Measurements from ENCODE around the gene DUSP14. TPM values are rescaled to one million over a fixed set of nuclear protein-coding genes. Genes with fewer than 3 reads are reported as not detected.

Gene DUSP14
- total and polyA plus RNA-seq, 9 of the 15 experiments (the other 6 are each of a cell fraction or from before 2014, with no cell fraction given), result 20.2 to 74.0 (median 31.8) TPM

GRCh38 chr17:37519251-37519985 is 29.7 kb downstream of the DUSP14 start (continued):
- TF ChIP-seq YY1 (IDR thresholded peaks at IDR 0.05; ENCODE audit: borderline replicate concordance in 1 of 3, control insufficient read depth in 1 of 3, extremely low read depth in 1 of 3, insufficient read depth in 3 of 3, insufficient read length in 1 of 3, insufficient replicate concordance in 2 of 3, low read depth in 1 of 3, low read length in 2 of 3) (no peak), IRF9 (tag; IDR thresholded peaks at IDR 0.05) (no peak), HDAC2 (IDR thresholded peaks at IDR 0.05) (no peak), ZNF212 (CRISPR knock-in tag; IDR thresholded peaks at IDR 0.05) (no peak), TEAD1 (CRISPR knock-in tag; IDR thresholded peaks at IDR 0.05) (no peak)

- H3K4me1 ChIP-seq (replicated peaks in 1 of 2; ENCODE audit: control insufficient read depth in 2 of 2, insufficient read depth in 2 of 2, low read length in 2 of 2), result peaks cover 0 to 14% of the 10 kb centered on the region in 2 experiments; a peak in 4 of 5 replicates
- H4K20me1 ChIP-seq (replicated peaks; ENCODE audit: control insufficient read depth, insufficient read depth, low read length), result no peaks in the 10 kb centered on the region
- peaks cover 56% of the 10 kb centered on the region; the same call in 2 of the 3 replicates for H3K36me3 ChIP-seq (ENCODE audit: control insufficient read depth, insufficient read depth, low read length)
- intact Hi-C loops (cut with micrococcal nuclease), result no loop called here
- H3K9me1 ChIP-seq (ENCODE audit: control insufficient read depth, insufficient read depth, low read length), result no peaks in the 10 kb centered on the region
- no peak overlapping the region for H2AFZ ChIP-seq (ENCODE audit: low read depth, low read length)
- 72% methylated on average over 7 of the region's 8 CpGs for WGBS (ENCODE audit: insufficient coverage, low coverage, missing lambda C conversion rate)
- ATAC-seq, result peak; percentile 73
- DNase-seq (ENCODE audit: extremely low read depth in 1 of 4, low spot score in 3 of 4), result peak in 1 of 4 experiments; percentile 18
- in situ Hi-C loops (cut with MboI), result no loop called here
- H3K27me3 ChIP-seq (ENCODE audit: control insufficient read depth in 2 of 2, insufficient read depth in 2 of 2, low read length in 2 of 2), result no peaks in the 10 kb centered on the region
- TF ChIP-seq FOXK2 (conservative IDR thresholded peaks at IDR 0.05 in 1 of 2, IDR thresholded peaks at IDR 0.05 in 1 of 2; ENCODE audit: low read depth in 2 of 2) (no peak), CTCF (IDR thresholded peaks at IDR 0.05 in 2 of 3, conservative IDR thresholded peaks at IDR 0.05 in 1 of 3; ENCODE audit: insufficient read depth in 2 of 3, low read depth in 1 of 3, low read length in 3 of 3) (peak in 2 of 3 experiments; percentile 4 to 8; a peak in 1 of 6 replicates)
- H3K9me3 ChIP-seq (replicated peaks; ENCODE audit: control insufficient read depth, insufficient read depth, low read depth, low read length), result no peaks in the 10 kb centered on the region
- no peaks in the 10 kb centered on the region for H3K79me2 ChIP-seq (ENCODE audit: control insufficient read depth, insufficient read depth, low read length)
- no TSS peak for BruUV-seq (replicated peaks)
- H3K27ac ChIP-seq (ENCODE audit: extremely low read depth, low read depth, low read length), result peak overlapping the region; percentile 46; the same call in 2 of the 3 replicates
- ChIA-PET POLR2A (interaction anchor here (0.6 to 1.4 kb wide), 2 partner anchors 29 to 283 kb away, joined by 3 to 4 read pairs; no protein-coding TSS in a partner anchor), CTCF (ENCODE audit: low intra/inter-chr PET ratio) (no interaction called here)
- no peak overlapping the region for H3K4me2 ChIP-seq (ENCODE audit: insufficient read depth, low read length)
- no peak overlapping the region for H3K4me3 ChIP-seq
- H3K9ac ChIP-seq (ENCODE audit: insufficient read depth in 1 of 2, low read depth in 2 of 2, low read length in 2 of 2), result peak overlapping the region in 1 of 2 experiments; percentile 31; a peak in 1 of 4 replicates
- FAIRE-seq, result no peak
These were observed 30.5 kb downstream of the DUSP14 start for GRCh38 chr17:37520174-37520573.
